DMS153 treated with DMSO at 0.1 percent for 48 hours (cell line): ENCODE data around the gene ZDHHC11B.
"Not testable (repeated sequence)": the region's sequence is repeated elsewhere in the genome, so short reads cannot be mapped to it uniquely, and the experiment has no call there.

Source experiments
- DNase-seq: peaks from one replicate; lab custom pipeline; 2025; ENCODE audit not compliant: unreplicated experiment; lab: John Stamatoyannopoulos, UW

Gene ZDHHC11B

GRCh38 chr5:784428-785177 lies at the start of gene ZDHHC11B:
Gene ZDHHC11B, minus strand, starts transcription at chr5:784729. Its CDS starts 17,810 bp downstream, at chr5:766919.
- DNase-seq = peak; percentile 65

- not testable (repeated sequence) for DNase-seq
Measured at GRCh38 chr5:834013-834412, 49.5 kb upstream of the ZDHHC11B start.

- not testable (repeated sequence) for DNase-seq
Measured at GRCh38 chr5:828194-828593, 43.7 kb upstream of the ZDHHC11B start.

GRCh38 chr5:825544-825943 lies 41.0 kb upstream of the ZDHHC11B start:
- DNase-seq = not testable (repeated sequence)

- peak; percentile 10 for DNase-seq
Measured at GRCh38 chr5:821504-821903, 37.0 kb upstream of the ZDHHC11B start.

- no peak for DNase-seq
Measured at GRCh38 chr5:820245-820644, 35.7 kb upstream of the ZDHHC11B start.

- no peak for DNase-seq
Measured at GRCh38 chr5:819078-819477, 34.5 kb upstream of the ZDHHC11B start.

- no peak for DNase-seq
Measured at GRCh38 chr5:816176-816575, 31.6 kb upstream of the ZDHHC11B start.

GRCh38 chr5:815449-815848 lies 30.9 kb upstream of the ZDHHC11B start:
- DNase-seq = no peak

GRCh38 chr5:813575-813974 lies 29.0 kb upstream of the ZDHHC11B start:
- DNase-seq = not testable (repeated sequence)

GRCh38 chr5:811384-811783 lies 26.9 kb upstream of the ZDHHC11B start:
- not testable (repeated sequence) for DNase-seq

GRCh38 chr5:807719-808514 lies 23.4 kb upstream of the ZDHHC11B start:
- not testable (repeated sequence) for DNase-seq

GRCh38 chr5:801472-801871 lies 16.9 kb upstream of the ZDHHC11B start:
- no peak for DNase-seq

- not testable (repeated sequence) for DNase-seq
Measured at GRCh38 chr5:801055-801454, 16.5 kb upstream of the ZDHHC11B start.

GRCh38 chr5:798505-799138 lies 14.1 kb upstream of the ZDHHC11B start:
- not testable (repeated sequence) for DNase-seq

- not testable (repeated sequence) for DNase-seq
Measured at GRCh38 chr5:797986-798385, 13.5 kb upstream of the ZDHHC11B start.

- DNase-seq = not testable (repeated sequence)
Measured at GRCh38 chr5:795873-796272, 11.3 kb upstream of the ZDHHC11B start.

- not testable (repeated sequence) for DNase-seq
Measured at GRCh38 chr5:794948-795347, 10.4 kb upstream of the ZDHHC11B start.

- not testable (repeated sequence) for DNase-seq
Measured at GRCh38 chr5:788703-789102, 4.2 kb upstream of the ZDHHC11B start.

GRCh38 chr5:787857-788233 lies 3.3 kb upstream of the ZDHHC11B start:
- not testable (repeated sequence) for DNase-seq

- DNase-seq = not testable (repeated sequence)
Measured at GRCh38 chr5:787224-787856, 2.8 kb upstream of the ZDHHC11B start.
